HG03135 (cell line): ENCODE data around the gene GADD45A.
"Not testable (repeated sequence)": the region's sequence is repeated elsewhere in the genome, so short reads cannot be mapped to it uniquely, and the experiment has no call there.

ENCODE experiments used
- ATAC-seq: cut with Tn5 transposase; IDR thresholded peaks from one replicate; pipeline ENCODE4 v1.9.1; 2021; ENCODE audit warnings: mild to moderate bottlenecking, moderate library complexity; ENCODE audit not compliant: unreplicated experiment

The GADD45A gene, protein sequence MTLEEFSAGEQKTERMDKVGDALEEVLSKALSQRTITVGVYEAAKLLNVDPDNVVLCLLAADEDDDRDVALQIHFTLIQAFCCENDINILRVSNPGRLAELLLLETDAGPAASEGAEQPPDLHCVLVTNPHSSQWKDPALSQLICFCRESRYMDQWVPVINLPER

DNA sequence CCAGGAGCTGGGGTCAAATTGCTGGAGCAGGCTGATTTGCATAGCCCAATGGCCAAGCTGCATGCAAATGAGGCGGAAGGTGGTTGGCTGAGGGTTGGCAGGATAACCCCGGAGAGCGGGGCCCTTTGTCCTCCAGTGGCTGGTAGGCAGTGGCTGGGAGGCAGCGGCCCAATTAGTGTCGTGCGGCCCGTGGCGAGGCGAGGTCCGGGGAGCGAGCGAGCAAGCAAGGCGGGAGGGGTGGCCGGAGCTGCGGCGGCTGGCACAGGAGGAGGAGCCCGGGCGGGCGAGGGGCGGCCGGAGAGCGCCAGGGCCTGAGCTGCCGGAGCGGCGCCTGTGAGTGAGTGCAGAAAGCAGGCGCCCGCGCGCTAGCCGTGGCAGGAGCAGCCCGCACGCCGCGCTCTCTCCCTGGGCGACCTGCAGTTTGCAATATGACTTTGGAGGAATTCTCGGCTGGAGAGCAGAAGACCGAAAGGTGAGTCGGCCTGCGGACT is at the start of gene GADD45A:
Gene GADD45A, plus strand, starts transcription at position 135 of the 491 bp plus-strand sequence. Its CDS starts 294 bp downstream, at position 429.
- peak; percentile 91 for ATAC-seq

DNA sequence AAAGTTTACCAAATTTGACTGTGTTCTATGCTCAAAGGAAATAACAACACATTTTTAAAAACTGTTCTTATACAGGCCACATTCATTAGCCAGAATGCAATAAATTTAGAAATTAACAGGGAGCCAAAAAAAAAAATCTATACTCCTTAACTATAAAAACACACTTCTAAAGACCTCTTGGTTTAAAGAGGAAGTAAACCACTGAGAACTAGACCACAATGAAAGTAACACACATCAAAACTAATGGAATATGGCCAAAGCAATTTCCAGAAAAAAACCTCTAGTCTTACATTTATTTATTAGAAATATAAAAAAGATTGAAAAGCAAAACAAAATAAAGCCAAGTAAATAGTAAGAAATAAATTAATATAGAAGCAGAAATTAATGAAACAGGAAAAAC is 48.9 kb upstream of the GADD45A start:
- ATAC-seq: no peak

DNA sequence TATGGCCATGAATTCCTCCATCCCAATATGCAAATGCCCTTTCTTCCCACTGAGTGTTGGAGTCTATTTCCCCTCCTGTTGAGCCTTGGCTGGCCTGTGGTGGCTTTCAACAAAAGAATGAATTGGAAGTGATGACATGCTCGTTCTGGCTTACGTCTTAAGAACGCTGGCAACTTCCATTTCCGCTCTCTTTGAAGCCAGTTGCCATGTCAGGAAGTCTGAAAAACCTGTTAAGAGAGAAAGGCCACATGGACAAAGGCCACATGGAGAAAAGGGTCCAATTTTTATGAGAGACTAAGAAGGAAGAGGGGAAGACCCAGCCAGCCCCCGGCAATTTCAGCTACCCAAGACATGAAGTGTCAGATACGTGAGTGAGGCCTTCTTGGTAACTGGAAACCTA is 45.6 kb upstream of the GADD45A start:
- no peak for ATAC-seq

DNA sequence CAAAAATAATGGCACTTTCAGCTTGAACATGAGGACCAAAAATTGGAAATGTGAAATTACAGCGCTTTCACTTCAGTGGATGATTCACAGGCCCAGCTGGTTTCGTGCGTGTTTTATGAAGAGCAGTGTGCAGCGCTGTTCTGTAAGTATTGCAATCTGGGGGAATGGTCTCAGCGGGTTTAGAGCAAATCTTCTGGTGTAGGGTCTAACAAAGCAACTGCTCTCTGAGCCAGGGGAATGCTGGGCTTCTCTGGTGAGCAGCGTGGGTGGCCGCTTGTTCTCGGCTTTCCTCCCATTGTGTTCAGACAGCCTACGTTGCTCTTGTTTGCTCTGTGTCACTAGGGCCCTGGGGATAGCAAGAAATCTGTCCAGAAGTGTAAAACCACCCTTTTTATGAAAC is 42.4 kb upstream of the GADD45A start:
- no peak for ATAC-seq

DNA sequence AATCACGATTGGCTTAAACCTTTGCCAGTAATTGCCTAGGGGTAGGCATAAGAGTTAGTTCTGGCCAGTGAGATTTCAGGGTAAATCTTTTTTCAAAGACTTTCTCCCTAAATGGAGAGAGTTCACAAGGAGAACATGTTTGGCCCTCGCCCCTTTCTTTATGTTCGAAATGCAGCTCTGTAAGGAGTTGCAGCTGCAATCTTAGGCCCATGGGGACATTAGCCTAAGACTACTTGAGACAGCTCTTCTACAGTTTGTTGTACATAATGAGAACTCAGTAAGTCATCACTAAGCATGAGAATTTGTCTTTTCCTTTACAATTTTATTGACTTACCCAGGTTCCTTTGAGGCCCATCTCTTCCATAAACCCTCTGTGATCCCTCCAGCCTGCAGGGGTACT is 40.4 kb upstream of the GADD45A start:
- ATAC-seq: no peak

DNA sequence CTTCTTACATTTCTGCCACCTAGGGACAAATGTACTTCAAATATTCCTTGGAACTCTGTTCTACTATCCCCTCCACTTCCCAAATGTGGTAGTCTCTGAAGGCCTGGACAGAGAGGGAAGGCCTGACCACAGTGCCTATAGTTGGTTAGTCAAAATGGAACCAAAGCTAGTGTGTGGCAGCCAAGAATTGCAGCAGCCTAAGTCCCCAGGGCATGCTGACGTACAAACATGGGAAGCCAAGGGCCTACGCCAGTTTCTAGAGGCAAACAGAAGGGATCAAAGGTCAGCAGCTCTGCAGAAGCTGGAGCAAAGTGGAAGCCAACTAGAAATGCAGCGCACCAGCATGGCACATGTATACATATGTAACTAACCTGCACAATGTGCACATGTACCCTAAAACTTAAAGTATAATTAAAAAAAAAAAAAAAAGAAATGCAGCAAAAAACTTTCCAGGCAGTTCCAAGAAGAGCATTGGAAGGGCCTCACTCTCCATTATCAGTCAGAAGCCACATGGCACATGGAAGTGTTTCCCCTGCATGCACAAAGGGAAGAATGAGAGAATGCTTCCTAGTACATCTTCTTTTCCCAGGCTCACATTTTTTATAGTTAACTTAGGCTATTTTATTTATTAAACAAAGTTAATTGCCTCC is 39.4 kb upstream of the GADD45A start:
- no peak for ATAC-seq

DNA sequence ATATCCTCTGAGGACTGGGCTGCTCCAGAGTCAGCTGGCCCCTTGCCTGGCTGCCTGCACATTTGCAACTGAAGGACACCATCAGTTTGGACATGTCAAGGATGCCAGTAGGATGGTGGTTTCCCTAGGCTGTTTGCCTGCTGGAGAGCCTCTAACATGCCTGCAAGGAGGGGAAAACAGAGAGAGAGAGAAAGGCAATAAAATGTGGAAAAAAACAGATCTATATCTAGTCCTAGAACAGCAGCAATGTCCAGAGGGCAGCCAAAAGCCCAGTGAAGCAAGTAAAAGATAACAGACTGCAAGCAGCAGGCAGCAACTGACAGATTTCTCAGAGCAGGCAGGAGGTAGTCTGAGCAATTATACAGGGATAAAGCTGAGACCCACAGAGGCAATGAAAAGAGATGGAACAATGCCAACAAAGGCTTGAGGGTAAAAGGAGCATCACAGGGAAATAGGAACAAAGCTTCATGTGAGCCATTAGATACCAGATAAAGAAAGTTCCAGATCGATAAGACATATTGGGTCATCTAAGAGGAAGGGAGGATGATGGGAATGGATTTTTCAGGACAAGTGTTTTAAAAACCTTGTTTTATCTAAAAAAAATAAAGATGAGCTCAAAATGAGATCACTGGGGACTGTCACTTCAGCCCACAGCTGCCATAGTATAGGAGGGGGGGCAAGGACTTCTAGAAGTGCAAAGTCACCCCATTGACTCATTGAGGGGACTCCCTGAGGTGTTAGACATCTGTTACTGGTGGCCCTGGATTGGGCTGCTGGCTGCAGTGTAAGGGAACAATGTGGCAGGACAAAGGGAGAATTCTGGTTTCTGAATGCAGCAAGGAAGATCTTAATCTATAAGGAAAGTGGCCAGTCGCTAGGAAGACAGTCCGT is 38.6 kb upstream of the GADD45A start:
- ATAC-seq: no peak

DNA sequence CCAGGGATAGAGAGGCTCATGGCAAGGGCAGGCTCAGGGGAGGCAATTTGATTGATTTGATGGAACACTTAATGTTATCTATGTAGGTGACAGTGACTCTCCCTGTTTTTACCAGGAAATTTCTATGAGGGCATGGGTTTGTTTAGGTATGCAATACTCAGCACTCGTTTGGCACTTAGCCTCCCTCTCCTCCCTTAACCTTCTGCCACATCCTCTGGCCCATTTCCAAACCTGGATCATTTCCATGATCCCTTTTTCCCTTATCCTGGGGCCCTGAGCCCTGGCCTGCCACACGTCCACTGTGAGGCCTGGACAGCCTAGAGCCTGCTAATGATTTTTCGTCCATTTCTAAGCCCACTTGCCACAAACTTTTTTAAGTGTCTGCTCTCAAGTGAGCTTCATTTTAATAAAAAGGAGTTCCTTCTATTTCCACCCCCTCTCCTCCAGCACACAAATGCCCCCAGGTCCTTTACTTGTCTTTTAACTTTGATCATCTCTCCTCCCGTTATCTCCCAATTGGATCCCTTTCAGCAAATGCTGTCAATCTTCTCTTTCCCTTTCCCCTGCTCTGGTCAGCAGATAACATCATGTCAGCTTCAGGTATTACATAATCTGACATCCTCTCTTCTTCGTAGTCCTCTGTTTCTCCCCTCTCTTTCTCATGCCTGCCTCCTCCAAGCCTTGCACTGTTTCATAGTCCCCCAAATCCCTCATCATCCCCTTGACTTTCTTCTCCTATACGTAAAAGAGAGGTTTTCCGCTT is 37.8 kb upstream of the GADD45A start:
- ATAC-seq: no peak

DNA sequence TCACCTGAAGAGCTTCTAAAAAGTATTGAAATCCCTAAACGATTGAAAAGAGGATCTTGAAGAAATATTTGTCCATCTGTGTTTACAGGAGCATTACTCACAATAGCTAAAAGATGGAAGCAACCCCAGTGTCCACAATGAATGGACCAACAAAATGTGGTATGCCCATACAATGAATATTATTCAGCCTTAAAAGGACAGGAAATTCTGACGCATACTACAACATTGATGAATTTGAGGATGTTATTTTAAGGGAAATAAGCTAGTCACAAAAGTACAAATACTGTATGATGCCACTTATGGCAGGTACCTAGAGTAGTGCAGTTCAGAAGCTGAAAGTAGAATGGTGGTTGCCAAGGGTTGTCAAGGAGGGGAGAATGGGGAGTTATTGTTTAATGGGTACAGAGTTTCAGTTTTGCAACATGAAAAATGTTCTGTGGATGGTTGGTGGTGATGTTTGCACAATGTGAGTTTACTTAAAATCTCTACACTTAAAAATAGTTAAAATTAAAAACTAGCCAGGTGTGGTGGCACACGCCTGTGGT is 37.1 kb upstream of the GADD45A start:
- ATAC-seq: no peak

DNA sequence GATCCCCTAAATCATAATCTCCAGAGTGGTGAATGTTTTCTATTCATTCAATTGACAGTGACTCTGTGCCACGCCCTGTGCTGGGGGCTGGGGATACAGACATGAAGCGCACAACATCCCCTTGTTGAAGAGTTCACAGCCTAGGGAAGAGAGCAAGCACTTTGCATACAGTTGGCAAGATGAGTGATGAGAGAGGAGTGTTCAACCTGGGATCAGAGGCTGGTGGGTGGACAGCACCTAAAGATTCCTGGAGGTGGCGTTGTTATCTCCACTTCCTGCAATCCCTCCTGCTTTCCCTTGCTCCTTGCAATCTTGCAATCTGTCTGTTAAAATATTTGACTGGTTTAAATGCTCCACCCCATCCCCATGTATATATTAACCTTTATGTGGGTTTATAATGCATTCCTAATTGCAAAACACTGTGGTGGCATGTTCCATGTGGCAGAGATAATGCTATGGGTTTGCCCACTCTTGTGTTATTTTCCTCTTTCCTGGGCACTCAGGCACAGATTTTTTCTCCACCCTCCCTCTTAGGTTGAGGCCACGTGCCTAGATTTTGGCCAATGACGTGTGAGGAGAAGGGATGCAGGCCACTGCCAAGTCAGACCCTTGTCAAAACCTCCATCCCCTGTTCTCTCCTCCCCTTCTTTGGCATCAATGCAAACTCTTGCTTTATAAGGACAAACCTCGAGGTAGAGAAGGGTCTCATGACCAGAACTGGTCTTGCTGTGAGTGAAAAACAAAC is 36.2 kb upstream of the GADD45A start:
- ATAC-seq: no peak

DNA sequence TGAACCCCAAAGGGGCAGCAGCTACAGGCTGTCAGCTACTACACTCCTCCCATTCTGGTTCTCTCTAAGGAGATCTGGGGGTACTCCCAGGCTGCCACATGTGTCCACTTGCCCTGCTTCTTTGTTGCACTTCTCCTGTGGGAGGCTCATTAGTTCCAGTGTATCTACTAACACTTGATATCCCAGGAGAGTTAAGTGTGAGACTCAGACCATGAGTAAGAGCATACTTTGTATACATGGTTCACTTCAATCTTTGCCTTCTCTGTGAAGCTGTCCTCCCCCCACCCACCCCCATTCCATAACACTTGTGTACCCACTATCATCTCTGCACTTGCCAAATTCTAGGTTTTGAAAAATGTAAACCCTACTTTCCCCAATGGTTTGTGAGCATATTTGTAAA is 34.9 kb upstream of the GADD45A start:
- ATAC-seq: no peak

DNA sequence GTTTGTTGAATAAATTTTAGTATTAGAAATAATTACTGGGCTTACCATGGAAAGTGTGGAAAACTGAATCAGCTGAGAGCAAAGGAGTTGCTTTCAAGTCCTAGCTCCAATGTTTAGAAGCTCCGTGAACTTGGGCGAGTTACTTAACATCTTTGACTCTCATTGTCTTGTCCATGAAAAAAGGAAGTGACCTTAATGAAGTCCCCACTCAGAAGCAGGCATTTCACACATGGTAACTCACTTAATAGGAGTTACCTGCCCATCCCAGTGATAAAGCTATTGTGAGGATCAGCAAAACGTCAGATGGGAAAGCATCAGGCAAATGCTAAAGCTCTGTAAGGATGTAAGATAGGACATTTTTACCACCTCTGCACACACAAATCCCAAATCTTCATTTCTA is 34.0 kb upstream of the GADD45A start:
- ATAC-seq: no peak

DNA sequence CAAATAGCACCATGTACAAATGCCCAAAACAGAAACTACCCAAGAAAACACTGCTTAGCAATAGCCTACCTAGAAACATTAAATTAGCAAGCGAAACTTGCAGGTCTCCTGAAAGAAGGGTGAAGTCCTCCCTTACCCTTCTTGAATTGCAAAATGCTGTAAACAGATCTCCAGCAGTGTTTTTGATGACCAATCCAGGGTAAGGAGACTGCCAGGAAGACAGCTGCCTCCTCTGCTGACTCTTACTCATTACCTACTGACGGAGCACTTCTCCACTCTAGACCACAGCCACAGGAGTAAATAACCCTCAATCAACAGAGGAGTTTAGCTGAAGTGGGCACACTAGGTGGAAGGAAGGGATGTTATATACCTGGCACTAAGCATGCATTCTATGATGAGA is 32.2 kb upstream of the GADD45A start:
- ATAC-seq: no peak

DNA sequence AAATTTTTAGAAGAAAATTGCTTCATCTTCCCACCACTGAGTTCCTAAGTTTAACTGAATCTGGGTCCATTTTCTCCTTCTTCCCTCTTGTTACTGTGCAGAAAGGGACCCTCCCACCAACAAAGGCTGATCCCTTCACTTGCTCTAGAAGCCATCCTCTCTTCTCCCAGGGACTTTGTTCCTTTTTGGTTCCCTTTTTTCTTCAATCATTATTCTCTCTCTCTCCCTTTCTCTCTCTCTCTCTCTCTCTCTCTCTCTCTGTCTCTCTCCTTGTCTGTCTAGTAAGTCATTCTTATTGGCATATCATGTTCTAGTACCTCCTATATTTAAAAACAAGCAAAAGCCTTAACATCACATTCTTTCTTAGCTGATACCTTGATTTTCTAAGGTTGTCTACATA is 31.7 kb upstream of the GADD45A start:
- no peak for ATAC-seq

DNA sequence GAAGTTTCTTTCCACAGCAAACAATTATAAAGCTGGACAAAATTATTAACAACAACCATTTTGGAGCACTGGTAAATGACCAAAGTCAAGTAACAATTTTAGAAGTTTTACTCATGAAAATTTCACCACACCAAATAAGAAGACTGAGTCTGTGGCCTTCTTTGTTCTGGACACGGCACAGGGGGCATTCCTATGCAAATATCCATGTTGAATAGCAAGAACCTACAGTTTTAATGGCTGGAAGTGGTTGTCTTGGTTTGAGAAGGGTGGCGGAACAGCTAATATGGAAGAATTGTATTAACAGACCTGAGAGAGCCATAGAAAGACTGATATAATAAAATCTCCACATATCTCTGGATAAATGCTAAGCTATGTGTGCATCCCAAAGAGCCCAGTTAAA is 29.4 kb upstream of the GADD45A start:
- no peak for ATAC-seq

DNA sequence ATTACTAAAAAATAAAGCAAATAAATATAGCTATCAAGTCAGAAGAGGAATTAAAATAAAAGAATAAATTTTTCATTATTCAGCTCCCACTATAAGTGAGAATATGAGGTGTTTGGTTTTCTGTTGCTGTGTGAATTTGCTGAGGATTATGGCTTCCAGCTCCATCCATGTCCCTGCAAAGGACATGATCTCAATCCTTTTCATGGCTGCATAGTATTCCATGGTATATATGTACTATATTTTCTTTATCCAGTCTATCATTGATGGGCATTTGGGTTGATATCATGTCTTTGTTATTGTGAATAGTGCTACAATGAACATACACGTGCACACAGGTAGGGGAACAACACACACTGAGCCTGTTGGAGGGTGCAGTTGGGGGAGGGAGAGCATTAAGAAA is 27.8 kb upstream of the GADD45A start:
- ATAC-seq: not testable (repeated sequence)

DNA sequence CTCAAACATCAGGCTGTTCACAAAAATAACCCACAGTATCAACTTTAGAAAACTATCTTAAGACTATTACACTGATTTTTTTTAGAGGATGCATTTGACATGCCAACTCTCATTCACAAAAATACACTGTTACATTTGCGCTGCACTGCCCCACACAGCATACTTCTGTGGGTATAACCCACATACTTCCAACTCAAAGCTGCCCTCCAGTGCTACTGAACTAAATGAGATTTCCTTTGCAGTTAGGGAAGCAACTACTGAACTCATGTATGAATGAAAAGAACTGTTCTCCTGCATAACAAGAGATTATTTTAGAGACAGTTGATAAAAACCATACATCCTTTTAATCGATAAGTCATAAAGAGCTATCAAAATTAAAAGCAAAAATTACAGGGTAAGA is 25.8 kb upstream of the GADD45A start:
- no peak for ATAC-seq

DNA sequence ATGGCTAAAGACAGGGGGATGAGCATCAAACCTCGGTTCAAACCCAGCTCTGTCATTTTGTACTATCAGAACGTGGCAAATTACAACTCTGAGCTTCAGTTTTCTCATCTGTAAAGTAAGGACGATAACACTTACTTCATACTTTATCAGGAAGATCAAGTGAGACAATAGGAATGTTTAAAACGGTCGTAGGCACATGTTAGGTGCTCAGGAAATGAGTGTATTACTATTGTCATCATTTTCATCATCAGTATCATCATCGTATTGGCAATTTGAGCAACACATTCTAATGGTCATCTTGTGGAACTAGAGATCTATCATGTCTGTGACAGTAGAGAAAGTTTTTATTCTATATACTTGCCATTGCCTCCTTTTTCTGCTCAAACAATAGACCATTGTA is 22.1 kb upstream of the GADD45A start:
- no peak for ATAC-seq

DNA sequence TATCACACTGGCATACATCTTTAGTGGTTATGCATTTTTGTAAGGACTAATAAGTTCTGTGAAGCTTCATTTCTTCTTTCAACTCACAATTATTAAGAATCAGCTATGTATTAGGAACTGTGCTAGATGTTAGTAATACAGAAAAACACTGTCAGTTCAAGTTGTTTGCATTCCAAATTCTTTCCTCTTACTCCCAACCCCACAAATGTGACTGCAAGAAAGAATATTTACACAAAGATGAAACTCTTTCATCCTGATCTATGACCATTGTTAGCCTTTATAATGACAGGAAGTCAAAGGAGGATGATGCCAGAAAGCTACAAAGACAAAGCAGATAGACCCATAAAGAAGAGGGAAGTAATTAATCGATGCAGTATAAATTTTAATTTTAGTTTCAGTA is 21.0 kb upstream of the GADD45A start:
- ATAC-seq: no peak

DNA sequence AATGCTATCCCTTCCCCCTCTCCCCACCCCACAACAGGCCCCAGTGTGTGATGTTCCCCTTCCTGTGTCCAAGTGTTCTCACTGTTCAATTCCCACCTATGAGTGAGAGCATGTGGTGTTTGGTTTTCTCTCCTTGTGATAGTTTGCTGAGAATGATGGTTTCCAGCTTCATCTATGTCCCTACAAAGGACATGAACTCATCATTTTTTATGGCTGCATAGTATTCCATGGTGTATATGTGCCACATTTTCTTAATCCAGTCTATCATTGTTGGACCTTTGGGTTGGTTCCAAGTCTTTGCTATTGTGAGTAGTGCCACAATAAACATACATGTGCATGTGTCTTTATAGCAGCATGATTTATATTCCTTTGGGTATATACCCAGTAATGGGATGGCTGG is 19.7 kb upstream of the GADD45A start:
- not testable (repeated sequence) for ATAC-seq
